Measurements from ENCODE around the gene NANOS2. TPM values are rescaled to one million over a fixed set of nuclear protein-coding genes. Genes with fewer than 3 reads are reported as not detected.

The NANOS2 gene
- total and polyA plus RNA-seq, 2 of the 13 experiments (the other 11 are each of a cell fraction or from before 2014, with no cell fraction given), result not detected

DNA sequence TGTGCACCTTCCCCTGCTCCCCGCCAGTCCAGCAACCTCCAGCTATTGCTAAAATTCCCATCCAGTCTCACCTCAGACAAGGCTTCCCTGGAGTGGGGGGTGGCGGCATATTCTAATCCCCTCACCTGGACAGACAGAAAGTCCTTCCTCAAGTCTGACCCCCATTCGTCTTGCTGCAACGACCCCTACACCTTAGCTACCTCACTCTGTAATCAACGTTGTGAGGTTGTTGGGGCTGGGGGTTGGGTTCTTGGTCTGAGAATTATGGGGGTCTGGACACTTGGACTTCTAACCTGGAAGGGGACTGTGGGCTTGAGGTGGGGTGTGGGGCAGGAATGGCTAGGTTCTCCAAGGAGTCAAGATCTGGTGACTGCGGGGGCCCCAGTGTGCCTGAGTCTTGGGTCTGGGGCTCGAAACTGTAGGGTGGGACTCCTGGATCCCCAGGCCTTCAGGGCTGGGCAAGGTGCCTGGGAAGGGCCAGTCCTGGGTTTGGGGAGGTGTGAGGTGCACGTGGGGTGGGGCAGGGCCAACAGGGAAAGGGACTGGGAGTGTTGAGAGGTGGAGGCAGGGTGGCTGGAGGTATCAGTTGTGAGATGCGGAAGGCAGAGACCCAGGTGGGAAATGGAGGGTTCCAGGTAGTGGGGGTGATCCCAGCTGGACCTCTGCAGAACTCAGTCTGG is 49.2 kb downstream of the NANOS2 start (continued):
- TF ChIP-seq, protein P1, sequence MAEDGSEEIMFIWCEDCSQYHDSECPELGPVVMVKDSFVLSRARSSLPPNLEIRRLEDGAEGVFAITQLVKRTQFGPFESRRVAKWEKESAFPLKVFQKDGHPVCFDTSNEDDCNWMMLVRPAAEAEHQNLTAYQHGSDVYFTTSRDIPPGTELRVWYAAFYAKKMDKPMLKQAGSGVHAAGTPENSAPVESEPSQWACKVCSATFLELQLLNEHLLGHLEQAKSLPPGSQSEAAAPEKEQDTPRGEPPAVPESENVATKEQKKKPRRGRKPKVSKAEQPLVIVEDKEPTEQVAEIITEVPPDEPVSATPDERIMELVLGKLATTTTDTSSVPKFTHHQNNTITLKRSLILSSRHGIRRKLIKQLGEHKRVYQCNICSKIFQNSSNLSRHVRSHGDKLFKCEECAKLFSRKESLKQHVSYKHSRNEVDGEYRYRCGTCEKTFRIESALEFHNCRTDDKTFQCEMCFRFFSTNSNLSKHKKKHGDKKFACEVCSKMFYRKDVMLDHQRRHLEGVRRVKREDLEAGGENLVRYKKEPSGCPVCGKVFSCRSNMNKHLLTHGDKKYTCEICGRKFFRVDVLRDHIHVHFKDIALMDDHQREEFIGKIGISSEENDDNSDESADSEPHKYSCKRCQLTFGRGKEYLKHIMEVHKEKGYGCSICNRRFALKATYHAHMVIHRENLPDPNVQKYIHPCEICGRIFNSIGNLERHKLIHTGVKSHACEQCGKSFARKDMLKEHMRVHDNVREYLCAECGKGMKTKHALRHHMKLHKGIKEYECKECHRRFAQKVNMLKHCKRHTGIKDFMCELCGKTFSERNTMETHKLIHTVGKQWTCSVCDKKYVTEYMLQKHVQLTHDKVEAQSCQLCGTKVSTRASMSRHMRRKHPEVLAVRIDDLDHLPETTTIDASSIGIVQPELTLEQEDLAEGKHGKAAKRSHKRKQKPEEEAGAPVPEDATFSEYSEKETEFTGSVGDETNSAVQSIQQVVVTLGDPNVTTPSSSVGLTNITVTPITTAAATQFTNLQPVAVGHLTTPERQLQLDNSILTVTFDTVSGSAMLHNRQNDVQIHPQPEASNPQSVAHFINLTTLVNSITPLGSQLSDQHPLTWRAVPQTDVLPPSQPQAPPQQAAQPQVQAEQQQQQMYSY (CRISPR knock-in tag; IDR thresholded peaks at IDR 0.05), result no peak
- TF ChIP-seq RCOR2 (CRISPR knock-in tag; IDR thresholded peaks at IDR 0.05) (no peak), MYNN (CRISPR knock-in tag; IDR thresholded peaks at IDR 0.05; ENCODE audit: low read depth) (no peak), MZF1 (CRISPR knock-in tag; IDR thresholded peaks at IDR 0.05; ENCODE audit: borderline replicate concordance) (no peak), SIX4 (CRISPR knock-in tag; IDR thresholded peaks at IDR 0.05) (no peak), POLR2G (IDR thresholded peaks at IDR 0.05; ENCODE audit: low read depth, low read length) (0 out of 2 replicates have a peak, but pooled peaks have one; percentile 22), RERE (CRISPR knock-in tag; IDR thresholded peaks at IDR 0.05; ENCODE audit: low read depth) (no peak), JUNB (CRISPR knock-in tag; IDR thresholded peaks at IDR 0.05; ENCODE audit: borderline replicate concordance) (no peak), ZFX (CRISPR knock-in tag; IDR thresholded peaks at IDR 0.05; ENCODE audit: low read depth) (peak; percentile 11; the same call in 1 of the 2 replicates), PPARG (CRISPR knock-in tag; conservative IDR thresholded peaks at IDR 0.05) (no peak), SOX6 (IDR thresholded peaks at IDR 0.05) (no peak), SOX6 (CRISPR knock-in tag; IDR thresholded peaks at IDR 0.05) (no peak), ZSCAN9 (CRISPR knock-in tag; IDR thresholded peaks at IDR 0.05; ENCODE audit: borderline replicate concordance) (no peak), ZNF383 (CRISPR knock-in tag; IDR thresholded peaks at IDR 0.05; ENCODE audit: borderline replicate concordance) (no peak), AGO2 (optimal IDR thresholded peaks at IDR 0.05; ENCODE audit: low read depth, low read length) (peak; percentile 61), ZNF44 (CRISPR knock-in tag; IDR thresholded peaks at IDR 0.05) (no peak), FOXK1 (CRISPR knock-in tag; IDR thresholded peaks at IDR 0.05; ENCODE audit: borderline replicate concordance, low read depth) (no peak), ZNF83 (CRISPR knock-in tag; IDR thresholded peaks at IDR 0.05; ENCODE audit: borderline replicate concordance) (no peak), ZSCAN30 (CRISPR knock-in tag; IDR thresholded peaks at IDR 0.05) (no peak), ZMYM3 (CRISPR knock-in tag; IDR thresholded peaks at IDR 0.05) (peak; percentile 96)

Measured in HepG2 (cell line).